ENCODE data around the gene SEC24C. TPM values are rescaled to one million over a fixed set of nuclear protein-coding genes. Genes with fewer than 3 reads are reported as not detected.

Gene SEC24C
- total RNA-seq, 4 donors from 2014 or later = 42.0 to 61.2 (median 43.3) TPM

DNA sequence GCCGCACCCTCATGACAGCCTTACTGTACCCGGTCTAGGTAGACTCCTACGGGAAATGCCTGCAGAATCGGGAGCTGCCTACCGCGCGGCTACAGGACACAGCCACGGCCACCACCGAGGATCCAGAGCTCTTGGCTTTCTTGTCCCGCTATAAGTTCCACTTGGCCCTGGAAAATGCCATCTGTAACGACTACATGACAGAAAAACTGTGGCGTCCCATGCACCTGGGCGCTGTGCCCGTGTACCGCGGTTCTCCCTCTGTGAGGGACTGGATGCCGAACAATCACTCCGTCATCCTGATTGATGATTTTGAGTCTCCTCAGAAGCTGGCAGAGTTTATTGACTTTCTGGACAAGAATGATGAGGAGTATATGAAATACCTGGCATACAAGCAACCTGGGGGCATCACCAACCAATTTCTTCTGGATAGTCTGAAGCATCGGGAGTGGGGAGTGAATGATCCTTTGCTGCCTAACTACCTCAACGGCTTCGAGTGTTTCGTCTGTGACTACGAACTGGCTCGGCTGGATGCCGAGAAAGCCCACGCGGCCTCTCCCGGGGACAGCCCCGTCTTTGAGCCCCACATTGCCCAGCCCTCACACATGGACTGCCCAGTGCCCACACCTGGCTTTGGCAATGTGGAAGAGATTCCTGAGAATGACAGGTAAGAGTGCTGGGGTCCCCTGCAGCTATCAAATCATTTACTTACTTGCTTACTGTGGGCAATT lies 29.1 kb downstream of the SEC24C start:
- Histone ChIP-seq H3K4me1 (peaks cover 0 to 52% (median 24%) of the 10 kb centered on the region in 4 donors), H3K27ac (peak overlapping the region; percentile 92 to 100 (median 97)), H3K4me3 (peak overlapping the region; percentile 76 to 94 (median 88)), H3K9me3 (no peaks in the 10 kb centered on the region), H3K36me3 (peaks cover 0 to 70% (median 11%) of the 10 kb centered on the region in 3 donors), H3K27me3 (no peaks in the 10 kb centered on the region)
- TF ChIP-seq, protein P1, sequence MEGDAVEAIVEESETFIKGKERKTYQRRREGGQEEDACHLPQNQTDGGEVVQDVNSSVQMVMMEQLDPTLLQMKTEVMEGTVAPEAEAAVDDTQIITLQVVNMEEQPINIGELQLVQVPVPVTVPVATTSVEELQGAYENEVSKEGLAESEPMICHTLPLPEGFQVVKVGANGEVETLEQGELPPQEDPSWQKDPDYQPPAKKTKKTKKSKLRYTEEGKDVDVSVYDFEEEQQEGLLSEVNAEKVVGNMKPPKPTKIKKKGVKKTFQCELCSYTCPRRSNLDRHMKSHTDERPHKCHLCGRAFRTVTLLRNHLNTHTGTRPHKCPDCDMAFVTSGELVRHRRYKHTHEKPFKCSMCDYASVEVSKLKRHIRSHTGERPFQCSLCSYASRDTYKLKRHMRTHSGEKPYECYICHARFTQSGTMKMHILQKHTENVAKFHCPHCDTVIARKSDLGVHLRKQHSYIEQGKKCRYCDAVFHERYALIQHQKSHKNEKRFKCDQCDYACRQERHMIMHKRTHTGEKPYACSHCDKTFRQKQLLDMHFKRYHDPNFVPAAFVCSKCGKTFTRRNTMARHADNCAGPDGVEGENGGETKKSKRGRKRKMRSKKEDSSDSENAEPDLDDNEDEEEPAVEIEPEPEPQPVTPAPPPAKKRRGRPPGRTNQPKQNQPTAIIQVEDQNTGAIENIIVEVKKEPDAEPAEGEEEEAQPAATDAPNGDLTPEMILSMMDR (IDR thresholded peaks at IDR 0.05) = no peak
- TF ChIP-seq POLR2A (IDR thresholded peaks at IDR 0.05) (no peak), EP300 (IDR thresholded peaks at IDR 0.05) (no peak)
- WGBS, 2 donors = 0 to 1% methylated on average over 20 to 24 of the region's 29 CpGs
- DNase-seq (ENCODE audit: low spot score in 2 of 2) = no peak

DNA sequence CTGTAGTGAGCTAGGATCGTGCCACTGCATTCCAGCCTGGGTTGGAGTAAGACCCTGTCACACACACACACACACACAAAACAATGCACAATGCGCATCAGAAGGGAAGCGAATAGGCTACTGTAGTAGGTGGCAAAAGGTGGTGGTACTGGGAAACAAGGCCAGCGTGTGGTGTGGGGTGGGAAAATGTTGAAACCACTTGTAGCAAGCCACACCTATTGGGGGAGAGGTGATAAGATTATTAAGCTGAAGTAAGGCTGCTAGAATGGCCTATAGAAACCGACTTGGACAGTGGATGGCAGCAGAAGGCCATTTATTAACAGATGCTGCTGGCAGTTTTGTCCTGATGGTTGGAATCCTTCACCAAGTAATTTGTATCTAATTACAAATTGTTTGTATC lies 30.5 kb downstream of the SEC24C start:
- no peak for DNase-seq (ENCODE audit: low spot score in 2 of 2)
- no peak for TF ChIP-seq EP300 (IDR thresholded peaks at IDR 0.05)
- TF ChIP-seq, protein P1 (IDR thresholded peaks at IDR 0.05) = no peak
- TF ChIP-seq POLR2A (IDR thresholded peaks at IDR 0.05) = no peak
- H3K27ac ChIP-seq = no peak overlapping the region
- H3K9me3 ChIP-seq = no peaks in the 10 kb centered on the region
- no peak overlapping the region for H3K4me3 ChIP-seq
- WGBS, 2 donors = 16 to 18% methylated on average over 5 of the region's 5 CpGs
- no peaks in the 10 kb centered on the region for H3K27me3 ChIP-seq
- H3K36me3 ChIP-seq = peaks cover 0 to 68% (median 11%) of the 10 kb centered on the region in 3 donors
- H3K4me1 ChIP-seq = peaks cover 0 to 53% (median 24%) of the 10 kb centered on the region in 4 donors

DNA sequence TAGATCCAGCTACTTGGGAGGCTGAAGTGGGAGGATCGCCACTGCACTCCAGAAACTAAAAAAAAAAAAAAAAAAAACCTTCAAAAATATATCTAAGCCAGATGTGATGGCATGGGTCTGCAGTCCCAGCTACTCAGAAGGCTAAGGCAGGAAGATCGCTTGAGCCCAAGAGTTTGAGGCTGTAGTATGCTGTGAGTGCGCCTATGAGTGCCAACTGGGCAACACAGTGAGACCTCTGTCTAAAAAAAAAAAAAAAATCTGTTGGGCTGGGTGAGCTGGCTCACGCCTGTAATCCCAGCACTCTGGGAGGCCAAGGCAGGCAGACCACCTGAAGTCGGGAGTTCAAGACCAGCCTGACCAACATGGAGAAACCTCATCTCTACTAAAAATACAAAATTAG lies 34.8 kb downstream of the SEC24C start:
- H3K4me1 ChIP-seq = peaks cover 0 to 65% (median 32%) of the 10 kb centered on the region in 4 donors
- DNase-seq (ENCODE audit: low spot score in 2 of 2) = no peak
- no peak overlapping the region for H3K27ac ChIP-seq
- TF ChIP-seq EP300 (IDR thresholded peaks at IDR 0.05) = no peak
- no peaks in the 10 kb centered on the region for H3K27me3 ChIP-seq
- WGBS, 2 donors = 81 to 83% methylated on average over 5 of the region's 5 CpGs
- H3K4me3 ChIP-seq = no peak overlapping the region
- H3K36me3 ChIP-seq = peaks cover 0 to 57% (median 6%) of the 10 kb centered on the region in 3 donors
- no peaks in the 10 kb centered on the region for H3K9me3 ChIP-seq

DNA sequence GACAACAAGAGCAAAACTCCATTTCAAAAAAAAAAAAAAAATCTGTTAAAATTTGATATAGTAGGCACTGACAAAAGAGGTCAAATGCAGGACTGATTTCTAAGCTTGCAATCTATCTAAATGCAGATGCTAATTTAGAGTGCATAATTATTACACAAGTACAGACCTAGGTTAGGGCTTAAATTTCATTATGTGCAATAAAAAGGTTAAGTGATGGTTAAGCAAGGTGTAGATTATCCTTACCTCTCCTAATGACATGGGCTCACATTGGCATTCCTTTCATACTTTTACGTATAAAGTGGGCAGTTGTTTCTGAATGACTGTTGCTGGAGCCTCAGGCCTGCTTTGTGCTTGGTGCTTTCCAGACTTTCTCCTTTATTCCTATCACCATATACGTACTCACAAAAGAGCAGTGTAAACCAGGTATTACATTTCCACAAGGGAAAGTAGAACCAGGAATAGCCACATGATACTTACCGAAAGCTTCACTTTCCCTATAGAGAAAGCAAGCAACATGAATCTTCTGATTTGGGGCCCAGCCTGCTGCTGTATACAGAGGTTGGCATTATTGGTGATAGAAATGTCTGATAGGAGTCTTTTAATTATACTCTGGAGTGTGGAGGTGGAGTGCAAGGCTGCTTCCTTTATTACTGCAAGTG lies 35.5 kb downstream of the SEC24C start:
- H3K36me3 ChIP-seq = peaks cover 0 to 55% (median 6%) of the 10 kb centered on the region in 3 donors
- no peak for DNase-seq (ENCODE audit: low spot score in 2 of 2)
- WGBS, 2 donors = 70 to 72% methylated on average over 3 of the region's 3 CpGs
- no peaks in the 10 kb centered on the region for H3K27me3 ChIP-seq
- no peak overlapping the region for H3K27ac ChIP-seq
- no peak for TF ChIP-seq POLR2A (IDR thresholded peaks at IDR 0.05)
- TF ChIP-seq, protein P1 (IDR thresholded peaks at IDR 0.05) = no peak
- H3K4me3 ChIP-seq = no peak overlapping the region
- H3K9me3 ChIP-seq = no peaks in the 10 kb centered on the region
- H3K4me1 ChIP-seq = peaks cover 0 to 65% (median 25%) of the 10 kb centered on the region in 4 donors

DNA sequence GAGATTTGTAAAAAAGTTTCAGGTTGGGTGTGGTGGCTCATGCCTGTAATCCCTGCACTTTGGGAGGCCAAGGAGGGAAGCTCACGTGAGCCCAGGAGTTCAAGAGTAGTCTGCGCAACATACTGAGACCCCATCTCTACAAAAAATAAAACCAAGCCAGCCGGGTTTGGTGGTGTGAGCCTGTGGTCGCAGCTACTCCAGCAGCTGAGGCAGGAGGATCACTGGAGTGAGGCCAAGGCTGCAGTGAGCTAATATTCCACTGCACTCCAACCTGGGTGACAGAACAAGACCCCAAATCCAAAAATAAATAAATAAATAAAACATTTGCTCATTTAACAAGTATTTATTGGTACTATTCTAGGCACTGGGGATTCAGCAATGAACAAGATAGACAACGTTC lies 36.1 kb downstream of the SEC24C start:
- Histone ChIP-seq H3K36me3 (peaks cover 0 to 49% (median 6%) of the 10 kb centered on the region in 3 donors), H3K9me3 (no peaks in the 10 kb centered on the region), H3K4me1 (peaks cover 0 to 61% (median 22%) of the 10 kb centered on the region in 4 donors), H3K4me3 (no peak overlapping the region), H3K27ac (no peak overlapping the region), H3K27me3 (no peaks in the 10 kb centered on the region)
- TF ChIP-seq POLR2A (IDR thresholded peaks at IDR 0.05) = no peak
- TF ChIP-seq, protein P1 (IDR thresholded peaks at IDR 0.05) = no peak
- no peak for TF ChIP-seq EP300 (IDR thresholded peaks at IDR 0.05)
- WGBS, 2 donors = 78 to 82% methylated on average over 5 of the region's 5 CpGs
- no peak for DNase-seq (ENCODE audit: low spot score in 2 of 2)

Data from tibial nerve (tissue), 4 donors.